K562 (cell line): Measurements from ENCODE around the gene DUSP16. TPM values are rescaled to one million over a fixed set of nuclear protein-coding genes. Genes with fewer than 3 reads are reported as not detected.

ENCODE experiments used
- ATAC-seq: fragments of 200-7000 bp; cut with Tn5 transposase; 3 replicates; pipeline ENCODE4 v1.9.1; 2020; ENCODE audit warnings: moderate library complexity
- BruUV-seq: library from RNA; stranded (reverse); fragments of 400-500 nt; replicated peaks from 2 replicates; lab custom pipeline; 2021; lab: Mats Ljungman, UMichigan
- CTCF ChIA-PET: fragments of 300-600 bp; formaldehyde crosslinking; extraction: SDS; loops from one replicate; lab custom pipeline; 2021; ENCODE audit warnings: low intra/inter-chr PET ratio; lab: Yijun Ruan, JAX
- POLR2A ChIA-PET: fragments of 300-600, 350-650 bp; sonication (Branson Sonifier 250); formaldehyde crosslinking; extraction: SDS; loops from one replicate; lab custom pipeline; 2021; ENCODE audit warnings: antibody characterized with exemption, inconsistent platforms; lab: Yijun Ruan, JAX
- DNase-seq, 4 experiments: peaks; one replicate each; pipeline versions ENCODE4 v3.0.0 to v3.0.0-alpha.2; 2011 to 2018; ENCODE audit warnings: low spot score in 3 of 4, mixed read lengths in 3 of 4; ENCODE audit errors: extremely low read depth in 1 of 4
- FAIRE-seq: peaks from 2 replicates; lab custom pipeline; 2011; peaks lifted over from hg19 to GRCh38; lab: Jason Lieb, UNC
- H2AFZ ChIP-seq: 2 replicates; pipeline ENCODE4 v1.6.0; 2011; ENCODE audit warnings: low read depth, low read length, control low read depth, inconsistent platforms
- H3K27ac ChIP-seq: fragments of 200-600 bp; 3 replicates; pipeline ENCODE4 v1.8.0; 2011; ENCODE audit warnings: low read depth, mild to moderate bottlenecking, control low read depth, inconsistent platforms, low read length, moderate library complexity, mixed read lengths; ENCODE audit errors: extremely low read depth
- H3K27me3 ChIP-seq, 2 experiments: fragments of 300-600 bp in 1 of 2; 2 replicates in 1 of 2; 3 replicates in 1 of 2; pipeline versions ENCODE4 v1.6.0 to v1.8.0; 2011; ENCODE audit warnings: inconsistent platforms in 2 of 2, low read length in 2 of 2, mild to moderate bottlenecking in 1 of 2, mixed read lengths in 1 of 2, moderate library complexity in 1 of 2; ENCODE audit not compliant: control insufficient read depth in 2 of 2, insufficient read depth in 2 of 2
- H3K36me3 ChIP-seq: fragments of 300-600 bp; 3 replicates; pipeline ENCODE4 v1.8.0; 2011; ENCODE audit warnings: mild to moderate bottlenecking, low read length, inconsistent platforms; ENCODE audit not compliant: control insufficient read depth, insufficient read depth
- H3K4me1 ChIP-seq, 2 experiments: fragments of 200-600 bp in 1 of 2; replicated peaks in 1 of 2; 2 replicates in 1 of 2; 3 replicates in 1 of 2; pipeline versions ENCODE4 v1.5.1 to v1.8.0; 2011; ENCODE audit warnings: inconsistent platforms in 2 of 2, low read length in 2 of 2, mild to moderate bottlenecking in 1 of 2, mixed read lengths in 1 of 2, moderate library complexity in 1 of 2; ENCODE audit not compliant: control insufficient read depth in 2 of 2, insufficient read depth in 2 of 2
- H3K4me2 ChIP-seq: 2 replicates; pipeline ENCODE4 v1.6.1; 2011; ENCODE audit warnings: low read length, control low read depth, inconsistent platforms, mixed read lengths; ENCODE audit not compliant: insufficient read depth
- H3K4me3 ChIP-seq: fragments of 200-600 bp; sonication (generic), shearing (Covaris generic); 2 replicates; pipeline ENCODE4 v1.5.1; 2016; ENCODE audit warnings: control low read depth, inconsistent platforms
- H3K79me2 ChIP-seq: fragments of 200-600 bp; 3 replicates; pipeline ENCODE4 v1.8.0; 2011; ENCODE audit warnings: low read length, inconsistent platforms; ENCODE audit not compliant: control insufficient read depth, insufficient read depth
- H3K9ac ChIP-seq, 2 experiments: 2 replicates each; pipeline versions ENCODE4 v1.6.0 to v1.6.1; 2011; ENCODE audit warnings: low read depth in 2 of 2, low read length in 2 of 2, control low read depth in 1 of 2, inconsistent platforms in 1 of 2, mild to moderate bottlenecking in 1 of 2, mixed read lengths in 1 of 2; ENCODE audit not compliant: insufficient read depth in 1 of 2
- H3K9me1 ChIP-seq: one replicate; pipeline ENCODE4 v1.6.0; 2011; ENCODE audit warnings: inconsistent platforms, mild to moderate bottlenecking, low read length, moderate library complexity; ENCODE audit not compliant: control insufficient read depth, insufficient read depth
- H3K9me3 ChIP-seq: replicated peaks from 2 replicates; pipeline ENCODE4 v1.5.1; 2011; ENCODE audit warnings: low read depth, low read length, inconsistent platforms; ENCODE audit not compliant: control insufficient read depth, insufficient read depth
- H4K20me1 ChIP-seq: replicated peaks from 2 replicates; pipeline ENCODE4 v1.6.1; 2011; ENCODE audit warnings: low read length, inconsistent platforms, mixed read lengths; ENCODE audit not compliant: control insufficient read depth, insufficient read depth
- CBFA2T2 ChIP-seq: fragments of 450-650 bp; conservative IDR thresholded peaks from 2 replicates; pipeline ENCODE4 v1.6.1; 2017; ENCODE audit warnings: mild to moderate bottlenecking
- ETV6 ChIP-seq, 3 experiments: fragments of 150-350 bp in 1 of 3; sonication (generic) in 1 of 3; formaldehyde crosslinking in 1 of 3; IDR thresholded peaks; 2 replicates each; pipeline versions ENCODE4 v1.6.1 to v1.8.0; 2014 to 2022; ENCODE audit warnings: borderline replicate concordance in 2 of 3, low read depth in 2 of 3, antibody characterized with exemption in 1 of 3, low read length in 1 of 3, mild to moderate bottlenecking in 1 of 3, missing genetic modification reagents in 1 of 3
- FOS ChIP-seq: IDR thresholded peaks from 3 replicates; pipeline ENCODE4 v1.6.1; 2011; ENCODE audit not compliant: insufficient read length; ENCODE audit errors: extremely low read depth
- KDM4B ChIP-seq, 2 experiments: fragments of 450-650 bp in 1 of 2; sonication (generic) in 1 of 2; IDR thresholded peaks; 2 replicates each; pipeline ENCODE4 v1.6.1; 2016 to 2017; ENCODE audit warnings: borderline replicate concordance in 2 of 2, antibody characterized with exemption in 1 of 2, low read depth in 1 of 2, mild to moderate bottlenecking in 1 of 2
- KLF6 ChIP-seq: fragments of 250-450 bp; sonication (Bioruptor Pico); IDR thresholded peaks from 2 replicates; pipeline ENCODE4 v1.4.0; 2020; ENCODE audit warnings: mild to moderate bottlenecking, moderate library complexity, borderline replicate concordance
- MCM3 ChIP-seq: fragments of 450-650 bp; IDR thresholded peaks from 2 replicates; pipeline ENCODE4 v1.6.1; 2016
- PRDM10 ChIP-seq: fragments of 450-650 bp; IDR thresholded peaks from 2 replicates; pipeline ENCODE4 v1.6.1; 2018; ENCODE audit not compliant: partially characterized antibody
- PTTG1 ChIP-seq: fragments of 450-650 bp; IDR thresholded peaks from 2 replicates; pipeline ENCODE4 v1.6.1; 2016; ENCODE audit warnings: low read depth, mild to moderate bottlenecking, missing genetic modification characterization, missing compliant biosample characterization
- RFX1 ChIP-seq: fragments of 450-650 bp; IDR thresholded peaks from 2 replicates; pipeline ENCODE4 v1.6.1; 2016; ENCODE audit warnings: mild to moderate bottlenecking, moderate library complexity
- SMARCB1 ChIP-seq: IDR thresholded peaks from 2 replicates; pipeline ENCODE4 v1.6.1; 2011; ENCODE audit warnings: improper control_type of control experiment, low read depth; ENCODE audit not compliant: insufficient read length
- TAF1 ChIP-seq: IDR thresholded peaks from 2 replicates; pipeline ENCODE4 v1.6.1; 2011; ENCODE audit warnings: mild to moderate bottlenecking, low read length, moderate library complexity; ENCODE audit not compliant: insufficient read depth, control insufficient read depth, severe bottlenecking; ENCODE audit errors: extremely low read depth
- XRCC5 ChIP-seq: fragments of 200-400 bp; formaldehyde crosslinking; IDR thresholded peaks from 2 replicates; pipeline ENCODE4 v1.6.1; 2017; ENCODE audit warnings: low read depth, mild to moderate bottlenecking, low read length
- ZC3H11A ChIP-seq: IDR thresholded peaks from 2 replicates; pipeline ENCODE4 v1.6.1; 2012; ENCODE audit warnings: low read depth, low read length, improper control_type of control experiment
- ZNF23 ChIP-seq: fragments of 250-450 bp; sonication (Bioruptor Pico); IDR thresholded peaks from 2 replicates; pipeline ENCODE4 v1.4.0; 2020; ENCODE audit warnings: mild to moderate bottlenecking
- ZNF3 ChIP-seq: fragments of 250-450 bp; sonication (Bioruptor Pico); IDR thresholded peaks from 2 replicates; pipeline ENCODE4 v1.5.0; 2021; ENCODE audit warnings: mild to moderate bottlenecking, moderate library complexity
- WGBS: fragments of 100-300 bp; shearing (Covaris generic); methylation state at CpG from one replicate; pipeline ENCODE4 v1.1.6; 2016; ENCODE audit warnings: low coverage, mixed read lengths; ENCODE audit not compliant: insufficient coverage; ENCODE audit errors: missing lambda C conversion rate; 5-methylcytosine and 5-hydroxymethylcytosine counted together
- in situ Hi-C: fragments of 300-500 bp; cut with MboI; formaldehyde crosslinking; loops from 4 replicates; pipeline ENCODE4 v1.15.0; 2018; ENCODE audit warnings: inconsistent platforms, mixed read lengths
- intact Hi-C: fragments of 100-400 bp; cut with micrococcal nuclease; formaldehyde crosslinking; loops from 2 replicates; pipeline ENCODE4 v1.14.2; 2022
- polyA plus RNA-seq, 8 experiments: library from polyadenylated mRNA; depleted of rRNA in 4 of 8; stranded (reverse) in 5 of 8; unstranded in 3 of 8; fragments of >200 nt; fragmentation: Nextera tagmentation in 2 of 8; fragmentation: Illumina TruSeq in 1 of 8; extraction: Ambion mirVana in 2 of 8; extraction: Trizol in 1 of 8; gene quantifications; 2 replicates each; pipeline versions ENCODE4 v1.2.1 to v1.2.3, GENCODE V29; 2011 to 2014; ENCODE audit warnings: inconsistent platforms in 1 of 8, missing spikeins in 1 of 8
- total RNA-seq, 7 experiments: library from RNA; depleted of rRNA in 6 of 7; stranded (reverse); fragments of >200 nt in 6 of 7; fragmentation: Illumina TruSeq in 2 of 7; extraction: Trizol in 2 of 7; gene quantifications; 2 replicates each; pipeline versions ENCODE4 v1.2.1 to v1.2.3, GENCODE V29; 2011 to 2021; ENCODE audit warnings: low replicate concordance in 1 of 7
- TF ChIP-seq, protein P1 (sequence below): sonication (generic); formaldehyde crosslinking; IDR thresholded peaks from 2 replicates; pipeline ENCODE4 v1.8.0; 2022; ENCODE audit warnings: mild to moderate bottlenecking, missing genetic modification reagents, borderline replicate concordance

The DUSP16 gene
- total and polyA plus RNA-seq, 9 of the 15 experiments (the other 6 are each of a cell fraction or from before 2014, with no cell fraction given) = 0.70 to 12.3 (median 5.7) TPM

GRCh38 chr12:12481631-12482030, 81.0 kb downstream of the DUSP16 start (continued):
- TF ChIP-seq ZC3H11A = no peak
- no peak for TF ChIP-seq PRDM10
- TF ChIP-seq FOS = no peak
- no peak for TF ChIP-seq TAF1
- TF ChIP-seq ZNF23 (CRISPR knock-in tag) = no peak

- POLR2A ChIA-PET = no interaction called here
- FAIRE-seq = no peak
- TF ChIP-seq, protein P1, sequence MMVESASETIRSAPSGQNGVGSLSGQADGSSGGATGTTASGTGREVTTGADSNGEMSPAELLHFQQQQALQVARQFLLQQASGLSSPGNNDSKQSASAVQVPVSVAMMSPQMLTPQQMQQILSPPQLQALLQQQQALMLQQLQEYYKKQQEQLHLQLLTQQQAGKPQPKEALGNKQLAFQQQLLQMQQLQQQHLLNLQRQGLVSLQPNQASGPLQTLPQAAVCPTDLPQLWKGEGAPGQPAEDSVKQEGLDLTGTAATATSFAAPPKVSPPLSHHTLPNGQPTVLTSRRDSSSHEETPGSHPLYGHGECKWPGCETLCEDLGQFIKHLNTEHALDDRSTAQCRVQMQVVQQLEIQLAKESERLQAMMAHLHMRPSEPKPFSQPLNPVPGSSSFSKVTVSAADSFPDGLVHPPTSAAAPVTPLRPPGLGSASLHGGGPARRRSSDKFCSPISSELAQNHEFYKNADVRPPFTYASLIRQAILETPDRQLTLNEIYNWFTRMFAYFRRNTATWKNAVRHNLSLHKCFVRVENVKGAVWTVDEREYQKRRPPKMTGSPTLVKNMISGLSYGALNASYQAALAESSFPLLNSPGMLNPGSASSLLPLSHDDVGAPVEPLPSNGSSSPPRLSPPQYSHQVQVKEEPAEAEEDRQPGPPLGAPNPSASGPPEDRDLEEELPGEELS (CRISPR knock-in tag) = no peak
- TF ChIP-seq CBFA2T2 = no peak
- no peak for TF ChIP-seq RFX1
- no peak for TF ChIP-seq MCM3
- TF ChIP-seq ETV6 (IDR thresholded peaks at IDR 0.05; ENCODE audit: borderline replicate concordance in 1 of 2, low read depth in 2 of 2, low read length in 1 of 2) = no peak
- TF ChIP-seq ETV6 (CRISPR knock-in tag; IDR thresholded peaks at IDR 0.05; ENCODE audit: borderline replicate concordance) = no peak
- no peak for TF ChIP-seq KLF6
- no peak for TF ChIP-seq XRCC5
- no peak for TF ChIP-seq ZNF3 (CRISPR knock-in tag)
- no peak for TF ChIP-seq KDM4B (IDR thresholded peaks at IDR 0.05; ENCODE audit: borderline replicate concordance in 2 of 2, low read depth in 1 of 2)
- no peak for TF ChIP-seq PTTG1
- TF ChIP-seq SMARCB1 = no peak
Measured at GRCh38 chr12:12480074-12480473, 82.6 kb downstream of the DUSP16 start.

More at GRCh38 chr12:12480074-12480473, 82.6 kb downstream of the DUSP16 start:
- in situ Hi-C loops = no loop called here
- no peaks in the 10 kb centered on the region for H3K79me2 ChIP-seq
- peaks cover 0 to 7% of the 10 kb centered on the region in 2 experiments; a peak in 2 of 5 replicates for H3K4me1 ChIP-seq
- H2AFZ ChIP-seq = no peak overlapping the region
- ATAC-seq (no peak), DNase-seq (no peak)
- H3K4me2 ChIP-seq = no peak overlapping the region
- no peak overlapping the region for H3K9ac ChIP-seq
- intact Hi-C loops = no loop called here
- H3K36me3 ChIP-seq = peaks cover 46% of the 10 kb centered on the region
- H3K4me3 ChIP-seq = no peak overlapping the region
- peaks cover 3% of the 10 kb centered on the region; the same call in 1 of the 2 replicates for H4K20me1 ChIP-seq
- CTCF ChIA-PET = no interaction called here
- H3K9me1 ChIP-seq = no peaks in the 10 kb centered on the region
- H3K9me3 ChIP-seq = no peaks in the 10 kb centered on the region
- H3K27ac ChIP-seq = no peak overlapping the region
- BruUV-seq = no TSS peak
- WGBS = 100% methylated on average over 5 of the region's 5 CpGs
- H3K27me3 ChIP-seq = no peaks in the 10 kb centered on the region
